Measurements from ENCODE around the gene HPX. TPM values are rescaled to one million over a fixed set of nuclear protein-coding genes. Genes with fewer than 3 reads are reported as not detected.

HPX gene
- total and polyA plus RNA-seq, 11 donors: 0.17 to 1.5 (median 0.37) TPM; not detected in 5

DNA sequence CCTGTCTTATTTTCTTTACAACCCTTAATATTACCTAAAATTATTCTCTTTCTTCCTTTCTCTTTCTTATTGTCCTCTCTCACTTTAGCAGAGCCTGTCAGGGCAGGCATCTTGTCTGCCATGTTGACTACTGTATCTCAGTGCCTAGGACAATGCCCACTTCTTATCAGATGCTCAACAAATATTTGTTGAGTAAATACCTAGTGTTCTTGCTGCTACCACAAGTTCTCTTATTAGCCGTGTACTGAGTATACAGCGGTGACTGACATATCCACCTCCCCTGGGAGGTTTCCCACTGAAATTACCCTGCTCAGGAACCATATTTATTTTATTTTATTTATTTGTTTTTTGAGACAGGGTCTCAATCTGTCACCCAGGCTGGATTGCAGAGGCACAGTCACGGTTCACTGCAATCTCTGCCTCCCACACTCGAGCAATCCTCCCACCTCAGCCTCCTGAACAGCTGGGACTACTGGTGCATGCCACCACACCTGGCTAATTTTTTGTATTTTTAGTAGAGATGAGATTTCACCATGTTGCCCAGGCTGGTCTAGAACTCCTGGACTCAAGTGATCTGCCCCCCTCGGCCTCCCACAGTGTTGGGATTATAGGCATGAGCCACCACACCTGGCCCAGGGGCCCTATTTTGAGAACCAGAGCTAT, 6.7 kb downstream of the HPX start:
- 74 to 81% (median 80%) methylated on average over 5 of the region's 5 CpGs for WGBS, 4 donors
- Histone ChIP-seq H3K27me3 (no peaks in the 10 kb centered on the region), H3K9me3 (no peaks in the 10 kb centered on the region), H3K4me1 (peaks cover 0 to 14% (median 0%) of the 10 kb centered on the region in 12 donors), H3K27ac (no peak overlapping the region), H3K36me3 (no peaks in the 10 kb centered on the region), H3K4me3 (no peak overlapping the region)
- ATAC-seq (no peak), DNase-seq (no peak)
- TF ChIP-seq POLR2A (IDR thresholded peaks at IDR 0.05): no peak
- TF ChIP-seq, protein P1, sequence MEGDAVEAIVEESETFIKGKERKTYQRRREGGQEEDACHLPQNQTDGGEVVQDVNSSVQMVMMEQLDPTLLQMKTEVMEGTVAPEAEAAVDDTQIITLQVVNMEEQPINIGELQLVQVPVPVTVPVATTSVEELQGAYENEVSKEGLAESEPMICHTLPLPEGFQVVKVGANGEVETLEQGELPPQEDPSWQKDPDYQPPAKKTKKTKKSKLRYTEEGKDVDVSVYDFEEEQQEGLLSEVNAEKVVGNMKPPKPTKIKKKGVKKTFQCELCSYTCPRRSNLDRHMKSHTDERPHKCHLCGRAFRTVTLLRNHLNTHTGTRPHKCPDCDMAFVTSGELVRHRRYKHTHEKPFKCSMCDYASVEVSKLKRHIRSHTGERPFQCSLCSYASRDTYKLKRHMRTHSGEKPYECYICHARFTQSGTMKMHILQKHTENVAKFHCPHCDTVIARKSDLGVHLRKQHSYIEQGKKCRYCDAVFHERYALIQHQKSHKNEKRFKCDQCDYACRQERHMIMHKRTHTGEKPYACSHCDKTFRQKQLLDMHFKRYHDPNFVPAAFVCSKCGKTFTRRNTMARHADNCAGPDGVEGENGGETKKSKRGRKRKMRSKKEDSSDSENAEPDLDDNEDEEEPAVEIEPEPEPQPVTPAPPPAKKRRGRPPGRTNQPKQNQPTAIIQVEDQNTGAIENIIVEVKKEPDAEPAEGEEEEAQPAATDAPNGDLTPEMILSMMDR (IDR thresholded peaks at IDR 0.05): no peak
- intact Hi-C loops (cut with DNase I): loop anchor here in 2 of 10 donors (10.0 kb wide), 1 partner anchor 71 kb away; no protein-coding TSS in a partner anchor

- H3K27me3 ChIP-seq: no peaks in the 10 kb centered on the region
- WGBS, 4 donors: 82 to 93% (median 91%) methylated on average over 3 of the region's 3 CpGs
- TF ChIP-seq, protein P1 (IDR thresholded peaks at IDR 0.05): no peak
- no peak for TF ChIP-seq POLR2A (IDR thresholded peaks at IDR 0.05)
- no peak overlapping the region for H3K4me3 ChIP-seq
- H3K9me3 ChIP-seq: no peaks in the 10 kb centered on the region
- ATAC-seq (peak in 1 of 4 donors; percentile 16), DNase-seq (no peak)
- H3K36me3 ChIP-seq: no peaks in the 10 kb centered on the region
- H3K4me1 ChIP-seq: no peaks in the 10 kb centered on the region
- no peak overlapping the region for H3K27ac ChIP-seq
- intact Hi-C loops (cut with DNase I): loop anchor here in 2 of 10 donors (10.0 kb wide), 1 partner anchor 73 kb away; no protein-coding TSS in a partner anchor
Observed at GRCh38 chr11:6431861-6432260, 8.9 kb downstream of the HPX start.

DNA sequence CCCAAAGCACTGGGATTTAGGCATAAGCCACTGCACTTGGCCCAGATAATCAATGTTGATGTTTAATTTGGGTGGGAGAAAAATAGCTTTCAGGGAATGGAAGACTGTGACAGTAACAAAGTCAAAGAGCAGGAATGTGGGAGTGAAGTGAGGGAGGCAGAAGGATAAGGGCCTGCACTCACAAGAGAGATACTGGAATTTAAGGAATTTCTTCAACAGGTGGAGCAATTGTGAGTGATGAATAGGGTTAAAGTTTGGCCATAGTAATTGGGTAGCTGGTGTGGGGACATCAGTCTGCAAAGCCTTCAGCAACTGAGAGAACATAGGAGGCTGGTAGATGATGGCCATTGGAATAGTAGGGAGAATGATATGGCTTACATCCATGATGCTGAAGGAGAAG, 13.3 kb downstream of the HPX start:
- Histone ChIP-seq H3K9me3 (no peaks in the 10 kb centered on the region), H3K4me1 (no peaks in the 10 kb centered on the region), H3K27me3 (peaks cover 0 to 4% (median 0%) of the 10 kb centered on the region in 9 donors), H3K27ac (no peak overlapping the region), H3K4me3 (no peak overlapping the region), H3K36me3 (no peaks in the 10 kb centered on the region)
- TF ChIP-seq, protein P1 (IDR thresholded peaks at IDR 0.05): no peak
- no peak for TF ChIP-seq POLR2A (IDR thresholded peaks at IDR 0.05)
- ATAC-seq (no peak), DNase-seq (no peak)
- intact Hi-C loops (cut with DNase I): loop anchor here in 1 of 10 donors (5.0 kb wide), 1 partner anchor 35 kb away; the partner anchor contains the start of gene SMPD1

DNA sequence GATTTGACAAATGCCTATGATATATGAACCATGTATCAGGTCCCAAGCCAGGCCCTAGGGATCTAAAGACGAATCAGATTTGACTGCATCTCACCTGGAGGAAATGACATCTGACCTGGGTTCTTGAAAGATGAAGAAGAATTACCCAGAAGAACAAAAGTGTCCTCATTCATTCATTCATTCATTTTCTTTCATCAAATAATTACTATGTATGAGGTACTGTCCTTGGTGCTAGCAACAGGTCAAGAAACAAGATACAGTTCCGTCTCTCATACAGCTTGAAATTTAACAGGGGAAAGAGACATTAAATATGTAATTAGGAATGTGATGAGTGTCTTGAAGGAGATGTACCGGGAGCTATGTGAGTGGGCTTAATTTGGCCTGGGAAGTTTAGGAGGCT, 20.1 kb downstream of the HPX start:
- H3K36me3 ChIP-seq: no peaks in the 10 kb centered on the region
- H3K9me3 ChIP-seq: no peaks in the 10 kb centered on the region
- no peak for TF ChIP-seq POLR2A (IDR thresholded peaks at IDR 0.05)
- TF ChIP-seq, protein P1 (IDR thresholded peaks at IDR 0.05): no peak
- intact Hi-C loops (cut with DNase I): no loop called here
- WGBS, 4 donors: 87 to 98% (median 96%) methylated on average over 3 of the region's 3 CpGs
- H3K27ac ChIP-seq: no peak overlapping the region
- no peak for DNase-seq
- peaks cover 0 to 28% (median 14%) of the 10 kb centered on the region in 12 donors for H3K4me1 ChIP-seq
- no peak for ATAC-seq
- peaks cover 0 to 11% (median 0%) of the 10 kb centered on the region in 9 donors for H3K27me3 ChIP-seq
- H3K4me3 ChIP-seq: no peak overlapping the region
